ENCODE data around the gene HBD. TPM values are rescaled to one million over a fixed set of nuclear protein-coding genes. Genes with fewer than 3 reads are reported as not detected.

HBD gene
- total and polyA plus RNA-seq, 2 donors (not counting 1 experiment from before 2014, with no cell fraction given) = not detected

- H3K27ac ChIP-seq (ENCODE audit: low read length in 2 of 2) = no peak overlapping the region
- H2AFZ ChIP-seq (ENCODE audit: insufficient read depth, low read depth, low read length, poor library complexity, severe bottlenecking) = no peak overlapping the region
- H3K9me3 Mint-ChIP-seq (ENCODE audit: insufficient read depth) = no peaks in the 10 kb centered on the region
- no peak overlapping the region for H3K4me3 Mint-ChIP-seq
- H4K20me1 ChIP-seq (ENCODE audit: control insufficient read depth, insufficient read depth, low read length, poor library complexity, severe bottlenecking) = no peaks in the 10 kb centered on the region
- no peak overlapping the region for H3K27ac Mint-ChIP-seq
- ATAC-seq (ENCODE audit: low read depth) (no peak), DNase-seq (no peak)
- H3K4me1 ChIP-seq (ENCODE audit: control insufficient read depth in 2 of 2, insufficient read depth in 2 of 2, low read length in 2 of 2) = no peaks in the 10 kb centered on the region
- H3K79me2 ChIP-seq (ENCODE audit: control insufficient read depth, insufficient read depth, low read length) = no peaks in the 10 kb centered on the region
- no peaks in the 10 kb centered on the region for H3K27me3 ChIP-seq (replicated peaks in 1 of 4; ENCODE audit: control extremely low read depth in 1 of 4, control insufficient read depth in 3 of 4, insufficient read depth in 4 of 4, low read length in 3 of 4)
- no peaks in the 10 kb centered on the region for H3K9me3 ChIP-seq (ENCODE audit: control extremely low read depth in 1 of 3, control insufficient read depth in 2 of 3, insufficient read depth in 1 of 3, low read length in 2 of 3)
- H3K4me2 ChIP-seq (replicated peaks; ENCODE audit: low read depth, low read length, poor library complexity, severe bottlenecking) = no peak overlapping the region
- no peak overlapping the region for H3K9ac ChIP-seq (ENCODE audit: low read length)
- CTCF ChIA-PET = no interaction called here
- H3K36me3 ChIP-seq (replicated peaks in 1 of 2; ENCODE audit: control extremely low read depth in 1 of 2, control insufficient read depth in 1 of 2, extremely low read depth in 1 of 2, insufficient read depth in 2 of 2, low read length in 1 of 2) = no peaks in the 10 kb centered on the region
- WGBS (ENCODE audit: insufficient coverage) = no CpG with 5 or more reads among the region's 2 CpGs
- POLR2A ChIA-PET = no interaction called here
- H3K27me3 Mint-ChIP-seq = peaks cover 3% of the 10 kb centered on the region
- peaks cover 6% of the 10 kb centered on the region for H3K4me1 Mint-ChIP-seq
- TF ChIP-seq CTCF (IDR thresholded peaks at IDR 0.05) (no peak), EZH2 (IDR thresholded peaks at IDR 0.05; ENCODE audit: borderline replicate concordance, insufficient read depth, low read depth, low read length, poor library complexity, severe bottlenecking) (no peak)
- intact Hi-C loops (cut with micrococcal nuclease) = no loop called here
- no peak overlapping the region for H3K4me3 ChIP-seq (ENCODE audit: control extremely low read depth in 1 of 5, extremely low read depth in 1 of 5, insufficient read depth in 1 of 5, low read depth in 2 of 5, low read length in 4 of 5)
Observed at GRCh38 chr11:5231111-5231510, 3.2 kb downstream of the HBD start.

- Mint-ChIP-seq H3K4me1 (peaks cover 6% of the 10 kb centered on the region), H3K4me3 (no peak overlapping the region), H3K27ac (no peak overlapping the region), H3K9me3 (ENCODE audit: insufficient read depth) (no peaks in the 10 kb centered on the region), H3K27me3 (peaks cover 3% of the 10 kb centered on the region)
- TF ChIP-seq EZH2 (IDR thresholded peaks at IDR 0.05; ENCODE audit: borderline replicate concordance, insufficient read depth, low read depth, low read length, poor library complexity, severe bottlenecking) = no peak
- no peak for TF ChIP-seq CTCF (IDR thresholded peaks at IDR 0.05)
- Histone ChIP-seq H3K27ac (ENCODE audit: low read length in 2 of 2) (no peak overlapping the region), H4K20me1 (ENCODE audit: control insufficient read depth, insufficient read depth, low read length, poor library complexity, severe bottlenecking) (no peaks in the 10 kb centered on the region), H3K9me3 (ENCODE audit: control extremely low read depth in 1 of 3, control insufficient read depth in 2 of 3, insufficient read depth in 1 of 3, low read length in 2 of 3) (no peaks in the 10 kb centered on the region), H3K36me3 (replicated peaks in 1 of 2; ENCODE audit: control extremely low read depth in 1 of 2, control insufficient read depth in 1 of 2, extremely low read depth in 1 of 2, insufficient read depth in 2 of 2, low read length in 1 of 2) (no peaks in the 10 kb centered on the region), H3K4me1 (ENCODE audit: control insufficient read depth in 2 of 2, insufficient read depth in 2 of 2, low read length in 2 of 2) (no peaks in the 10 kb centered on the region), H2AFZ (ENCODE audit: insufficient read depth, low read depth, low read length, poor library complexity, severe bottlenecking) (no peak overlapping the region), H3K79me2 (ENCODE audit: control insufficient read depth, insufficient read depth, low read length) (no peaks in the 10 kb centered on the region), H3K4me3 (ENCODE audit: control extremely low read depth in 1 of 5, extremely low read depth in 1 of 5, insufficient read depth in 1 of 5, low read depth in 2 of 5, low read length in 4 of 5) (no peak overlapping the region), H3K9ac (ENCODE audit: low read length) (no peak overlapping the region), H3K27me3 (replicated peaks in 1 of 4; ENCODE audit: control extremely low read depth in 1 of 4, control insufficient read depth in 3 of 4, insufficient read depth in 4 of 4, low read length in 3 of 4) (no peaks in the 10 kb centered on the region), H3K4me2 (replicated peaks; ENCODE audit: low read depth, low read length, poor library complexity, severe bottlenecking) (no peak overlapping the region)
- ATAC-seq (ENCODE audit: low read depth) = no peak
- WGBS (ENCODE audit: insufficient coverage) = no CpG with 5 or more reads among the region's 1 CpG
- CTCF ChIA-PET = no interaction called here
- DNase-seq = no peak
- intact Hi-C loops (cut with micrococcal nuclease) = no loop called here
- POLR2A ChIA-PET = no interaction called here
Observed at GRCh38 chr11:5230266-5230665, 4.0 kb downstream of the HBD start.
